Peyer's patch (tissue), 4 donors: ENCODE measurements around the gene A2M.

Source experiments
- POLR2A ChIP-seq, 2 donors: fragments of 450-650 bp; IDR thresholded peaks; one replicate each; pipeline ENCODE4 v1.5.1; 2017; ENCODE audit warnings: antibody characterized with exemption in 2 of 2, mild to moderate bottlenecking in 2 of 2, moderate library complexity in 2 of 2
- TF ChIP-seq, protein P1 (sequence below), 6 experiments: fragments of 450-650 bp in 4 of 6; fragments of 200-600 bp in 2 of 6; sonication (generic) in 1 of 6; IDR thresholded peaks; one replicate each; pipeline ENCODE4 v1.5.1; 2017 to 2019; ENCODE audit warnings: antibody characterized with exemption in 6 of 6, mild to moderate bottlenecking in 3 of 6, moderate library complexity in 1 of 6

GRCh38 chr12:9115731-9116559, at the start of gene A2M:
- TF ChIP-seq, protein P1, sequence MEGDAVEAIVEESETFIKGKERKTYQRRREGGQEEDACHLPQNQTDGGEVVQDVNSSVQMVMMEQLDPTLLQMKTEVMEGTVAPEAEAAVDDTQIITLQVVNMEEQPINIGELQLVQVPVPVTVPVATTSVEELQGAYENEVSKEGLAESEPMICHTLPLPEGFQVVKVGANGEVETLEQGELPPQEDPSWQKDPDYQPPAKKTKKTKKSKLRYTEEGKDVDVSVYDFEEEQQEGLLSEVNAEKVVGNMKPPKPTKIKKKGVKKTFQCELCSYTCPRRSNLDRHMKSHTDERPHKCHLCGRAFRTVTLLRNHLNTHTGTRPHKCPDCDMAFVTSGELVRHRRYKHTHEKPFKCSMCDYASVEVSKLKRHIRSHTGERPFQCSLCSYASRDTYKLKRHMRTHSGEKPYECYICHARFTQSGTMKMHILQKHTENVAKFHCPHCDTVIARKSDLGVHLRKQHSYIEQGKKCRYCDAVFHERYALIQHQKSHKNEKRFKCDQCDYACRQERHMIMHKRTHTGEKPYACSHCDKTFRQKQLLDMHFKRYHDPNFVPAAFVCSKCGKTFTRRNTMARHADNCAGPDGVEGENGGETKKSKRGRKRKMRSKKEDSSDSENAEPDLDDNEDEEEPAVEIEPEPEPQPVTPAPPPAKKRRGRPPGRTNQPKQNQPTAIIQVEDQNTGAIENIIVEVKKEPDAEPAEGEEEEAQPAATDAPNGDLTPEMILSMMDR (IDR thresholded peaks at IDR 0.05) = no peak
- TF ChIP-seq POLR2A (IDR thresholded peaks at IDR 0.05) = no peak
